H1 (cell line): ENCODE data around the gene TTPAL.

Source experiments
- RXRA ChIP-seq: IDR thresholded peaks from 2 replicates; pipeline ENCODE4 v1.6.1; 2011; ENCODE audit warnings: low read depth, mild to moderate bottlenecking, low read length, moderate library complexity; ENCODE audit not compliant: insufficient read depth
- TF ChIP-seq, protein P1 (sequence below), 3 experiments: IDR thresholded peaks; 1 replicate in 2 of 3; 2 replicates in 1 of 3; pipeline versions ENCODE4 v1.5.1 to v1.6.1; 2011; ENCODE audit warnings: low read length in 3 of 3, mild to moderate bottlenecking in 3 of 3, inconsistent platforms in 2 of 3, low read depth in 1 of 3, moderate library complexity in 1 of 3; ENCODE audit not compliant: insufficient read depth in 1 of 3; ENCODE audit errors: control extremely low read depth in 1 of 3

DNA sequence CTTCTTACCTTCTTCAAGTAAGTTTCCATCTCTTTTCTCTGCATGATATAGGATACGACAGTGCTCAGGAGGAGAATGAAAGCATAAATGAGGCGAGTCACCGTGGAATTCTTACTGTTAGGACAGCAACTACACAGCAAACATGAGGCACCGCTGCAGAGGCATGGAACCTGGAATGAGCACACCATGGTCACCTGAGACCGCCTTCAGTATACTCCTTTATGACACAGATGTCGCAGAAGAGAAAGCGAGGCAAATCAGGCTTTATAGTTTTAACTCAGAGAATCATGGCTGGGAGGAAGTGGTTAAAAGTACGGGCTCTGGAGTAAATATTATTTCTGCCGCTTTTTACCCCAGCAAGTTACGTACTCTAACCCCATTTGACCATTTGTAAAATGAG is 38.2 kb downstream of the TTPAL start:
- TF ChIP-seq, protein P1, sequence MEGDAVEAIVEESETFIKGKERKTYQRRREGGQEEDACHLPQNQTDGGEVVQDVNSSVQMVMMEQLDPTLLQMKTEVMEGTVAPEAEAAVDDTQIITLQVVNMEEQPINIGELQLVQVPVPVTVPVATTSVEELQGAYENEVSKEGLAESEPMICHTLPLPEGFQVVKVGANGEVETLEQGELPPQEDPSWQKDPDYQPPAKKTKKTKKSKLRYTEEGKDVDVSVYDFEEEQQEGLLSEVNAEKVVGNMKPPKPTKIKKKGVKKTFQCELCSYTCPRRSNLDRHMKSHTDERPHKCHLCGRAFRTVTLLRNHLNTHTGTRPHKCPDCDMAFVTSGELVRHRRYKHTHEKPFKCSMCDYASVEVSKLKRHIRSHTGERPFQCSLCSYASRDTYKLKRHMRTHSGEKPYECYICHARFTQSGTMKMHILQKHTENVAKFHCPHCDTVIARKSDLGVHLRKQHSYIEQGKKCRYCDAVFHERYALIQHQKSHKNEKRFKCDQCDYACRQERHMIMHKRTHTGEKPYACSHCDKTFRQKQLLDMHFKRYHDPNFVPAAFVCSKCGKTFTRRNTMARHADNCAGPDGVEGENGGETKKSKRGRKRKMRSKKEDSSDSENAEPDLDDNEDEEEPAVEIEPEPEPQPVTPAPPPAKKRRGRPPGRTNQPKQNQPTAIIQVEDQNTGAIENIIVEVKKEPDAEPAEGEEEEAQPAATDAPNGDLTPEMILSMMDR (IDR thresholded peaks at IDR 0.05; ENCODE audit: control extremely low read depth in 1 of 3, insufficient read depth in 1 of 3, low read depth in 1 of 3, low read length in 3 of 3): no peak
- TF ChIP-seq RXRA: no peak
